K562 (cell line): ENCODE data around the gene THOC7. TPM values are rescaled to one million over a fixed set of nuclear protein-coding genes. Genes with fewer than 3 reads are reported as not detected.

Experiments
- ATAC-seq: fragments of 200-7000 bp; cut with Tn5 transposase; 3 replicates; pipeline ENCODE4 v1.9.1; 2020; ENCODE audit warnings: moderate library complexity
- BruUV-seq: library from RNA; stranded (reverse); fragments of 400-500 nt; replicated peaks from 2 replicates; lab custom pipeline; 2021; lab: Mats Ljungman, UMichigan
- CTCF ChIA-PET: fragments of 300-600 bp; formaldehyde crosslinking; extraction: SDS; loops from one replicate; lab custom pipeline; 2021; ENCODE audit warnings: low intra/inter-chr PET ratio; lab: Yijun Ruan, JAX
- POLR2A ChIA-PET: fragments of 300-600, 350-650 bp; sonication (Branson Sonifier 250); formaldehyde crosslinking; extraction: SDS; loops from one replicate; lab custom pipeline; 2021; ENCODE audit warnings: antibody characterized with exemption, inconsistent platforms; lab: Yijun Ruan, JAX
- DNase-seq, 4 experiments: peaks; one replicate each; pipeline versions ENCODE4 v3.0.0 to v3.0.0-alpha.2; 2011 to 2018; ENCODE audit warnings: low spot score in 3 of 4, mixed read lengths in 3 of 4; ENCODE audit errors: extremely low read depth in 1 of 4
- FAIRE-seq: peaks from 2 replicates; lab custom pipeline; 2011; peaks lifted over from hg19 to GRCh38; lab: Jason Lieb, UNC
- H2AFZ ChIP-seq: 2 replicates; pipeline ENCODE4 v1.6.0; 2011; ENCODE audit warnings: low read depth, low read length, control low read depth, inconsistent platforms
- H3K27ac ChIP-seq: fragments of 200-600 bp; 3 replicates; pipeline ENCODE4 v1.8.0; 2011; ENCODE audit warnings: low read depth, mild to moderate bottlenecking, control low read depth, inconsistent platforms, low read length, moderate library complexity, mixed read lengths; ENCODE audit errors: extremely low read depth
- H3K27me3 ChIP-seq, 2 experiments: fragments of 300-600 bp in 1 of 2; 2 replicates in 1 of 2; 3 replicates in 1 of 2; pipeline versions ENCODE4 v1.6.0 to v1.8.0; 2011; ENCODE audit warnings: inconsistent platforms in 2 of 2, low read length in 2 of 2, mild to moderate bottlenecking in 1 of 2, mixed read lengths in 1 of 2, moderate library complexity in 1 of 2; ENCODE audit not compliant: control insufficient read depth in 2 of 2, insufficient read depth in 2 of 2
- H3K36me3 ChIP-seq: fragments of 300-600 bp; 3 replicates; pipeline ENCODE4 v1.8.0; 2011; ENCODE audit warnings: mild to moderate bottlenecking, low read length, inconsistent platforms; ENCODE audit not compliant: control insufficient read depth, insufficient read depth
- H3K4me1 ChIP-seq, 2 experiments: fragments of 200-600 bp in 1 of 2; replicated peaks in 1 of 2; 2 replicates in 1 of 2; 3 replicates in 1 of 2; pipeline versions ENCODE4 v1.5.1 to v1.8.0; 2011; ENCODE audit warnings: inconsistent platforms in 2 of 2, low read length in 2 of 2, mild to moderate bottlenecking in 1 of 2, mixed read lengths in 1 of 2, moderate library complexity in 1 of 2; ENCODE audit not compliant: control insufficient read depth in 2 of 2, insufficient read depth in 2 of 2
- H3K4me2 ChIP-seq: 2 replicates; pipeline ENCODE4 v1.6.1; 2011; ENCODE audit warnings: low read length, control low read depth, inconsistent platforms, mixed read lengths; ENCODE audit not compliant: insufficient read depth
- H3K4me3 ChIP-seq: fragments of 200-600 bp; sonication (generic), shearing (Covaris generic); 2 replicates; pipeline ENCODE4 v1.5.1; 2016; ENCODE audit warnings: control low read depth, inconsistent platforms
- H3K79me2 ChIP-seq: fragments of 200-600 bp; 3 replicates; pipeline ENCODE4 v1.8.0; 2011; ENCODE audit warnings: low read length, inconsistent platforms; ENCODE audit not compliant: control insufficient read depth, insufficient read depth
- H3K9ac ChIP-seq, 2 experiments: 2 replicates each; pipeline versions ENCODE4 v1.6.0 to v1.6.1; 2011; ENCODE audit warnings: low read depth in 2 of 2, low read length in 2 of 2, control low read depth in 1 of 2, inconsistent platforms in 1 of 2, mild to moderate bottlenecking in 1 of 2, mixed read lengths in 1 of 2; ENCODE audit not compliant: insufficient read depth in 1 of 2
- H3K9me1 ChIP-seq: one replicate; pipeline ENCODE4 v1.6.0; 2011; ENCODE audit warnings: inconsistent platforms, mild to moderate bottlenecking, low read length, moderate library complexity; ENCODE audit not compliant: control insufficient read depth, insufficient read depth
- H3K9me3 ChIP-seq: replicated peaks from 2 replicates; pipeline ENCODE4 v1.5.1; 2011; ENCODE audit warnings: low read depth, low read length, inconsistent platforms; ENCODE audit not compliant: control insufficient read depth, insufficient read depth
- H4K20me1 ChIP-seq: replicated peaks from 2 replicates; pipeline ENCODE4 v1.6.1; 2011; ENCODE audit warnings: low read length, inconsistent platforms, mixed read lengths; ENCODE audit not compliant: control insufficient read depth, insufficient read depth
- CAMTA2 ChIP-seq: fragments of 250-450 bp; sonication (Bioruptor Pico); conservative IDR thresholded peaks from 2 replicates; pipeline ENCODE4 v1.5.1; 2022
- CBFB ChIP-seq: sonication (generic); formaldehyde crosslinking; IDR thresholded peaks from 2 replicates; pipeline ENCODE4 v1.4.0; 2020; ENCODE audit warnings: mild to moderate bottlenecking, missing genetic modification reagents
- ERF ChIP-seq: fragments of 450-650 bp; formaldehyde crosslinking; IDR thresholded peaks from 2 replicates; pipeline ENCODE4 v1.4.0; 2020; ENCODE audit warnings: mild to moderate bottlenecking, mixed read lengths
- GTF2E2 ChIP-seq: fragments of 200-800 bp; sonication (Bioruptor generic); IDR thresholded peaks from 2 replicates; pipeline ENCODE4 v1.6.1; 2016; ENCODE audit warnings: missing genetic modification characterization, missing compliant biosample characterization
- IRF1 ChIP-seq: sonication (generic); formaldehyde crosslinking; IDR thresholded peaks from 2 replicates; pipeline ENCODE4 v1.8.0; 2022; ENCODE audit warnings: missing genetic modification reagents, mild to moderate bottlenecking, borderline replicate concordance
- KAT8 ChIP-seq: fragments of 450-650 bp; IDR thresholded peaks from 2 replicates; pipeline ENCODE4 v1.6.1; 2016; ENCODE audit warnings: low read depth, mild to moderate bottlenecking
- KLF6 ChIP-seq: fragments of 250-450 bp; sonication (Bioruptor Pico); IDR thresholded peaks from 2 replicates; pipeline ENCODE4 v1.4.0; 2020; ENCODE audit warnings: mild to moderate bottlenecking, moderate library complexity, borderline replicate concordance
- PATZ1 ChIP-seq: fragments of 250-450 bp; sonication (Bioruptor Pico); IDR thresholded peaks from 2 replicates; pipeline ENCODE4 v1.5.0; 2020; ENCODE audit warnings: mild to moderate bottlenecking, borderline replicate concordance
- PHF20 ChIP-seq: fragments of 450-650 bp; IDR thresholded peaks from 2 replicates; pipeline ENCODE4 v1.6.1; 2018; ENCODE audit not compliant: partially characterized antibody
- PRMT5 ChIP-seq: sonication (generic); formaldehyde crosslinking; IDR thresholded peaks from 2 replicates; pipeline ENCODE4 v1.5.0; 2020; ENCODE audit warnings: missing genetic modification reagents
- SPI1 ChIP-seq: IDR thresholded peaks from 2 replicates; pipeline ENCODE4 v1.6.1; 2011; ENCODE audit warnings: low read depth, low read length, control low read depth, borderline replicate concordance
- USF1 ChIP-seq: sonication (generic); formaldehyde crosslinking; IDR thresholded peaks from 2 replicates; pipeline ENCODE4 v1.9.0; 2022; ENCODE audit warnings: mild to moderate bottlenecking, missing genetic modification reagents
- ZBTB8A ChIP-seq: fragments of 450-650 bp; IDR thresholded peaks from 2 replicates; pipeline ENCODE4 v1.6.1; 2018; ENCODE audit warnings: mild to moderate bottlenecking, moderate library complexity; ENCODE audit not compliant: partially characterized antibody
- ZFPM2 ChIP-seq: fragments of 250-450 bp; sonication (Bioruptor Pico); IDR thresholded peaks from 2 replicates; pipeline ENCODE4 v1.5.1; 2022; ENCODE audit warnings: mild to moderate bottlenecking
- ZKSCAN1 ChIP-seq: fragments of 150-350 bp; IDR thresholded peaks from 2 replicates; pipeline ENCODE4 v1.6.1; 2016; ENCODE audit warnings: low read depth, low read length
- ZKSCAN8 ChIP-seq: fragments of 200-800 bp; sonication (Bioruptor generic); IDR thresholded peaks from 2 replicates; pipeline ENCODE4 v1.6.1; 2016; ENCODE audit warnings: missing genetic modification characterization, missing compliant biosample characterization
- ZNF639 ChIP-seq, 2 experiments: fragments of 200-800 bp in 1 of 2; sonication (Bioruptor generic) in 1 of 2; sonication (generic) in 1 of 2; formaldehyde crosslinking in 1 of 2; IDR thresholded peaks in 1 of 2; conservative IDR thresholded peaks in 1 of 2; 2 replicates each; pipeline versions ENCODE4 v1.5.0 to v1.6.1; 2016 to 2020; ENCODE audit warnings: missing compliant biosample characterization in 1 of 2, missing genetic modification characterization in 1 of 2, missing genetic modification reagents in 1 of 2
- ZNF764 ChIP-seq: fragments of 250-450 bp; sonication (Bioruptor Pico); IDR thresholded peaks from 2 replicates; pipeline ENCODE4 v1.4.0; 2020; ENCODE audit warnings: low read depth, mild to moderate bottlenecking, moderate library complexity
- WGBS: fragments of 100-300 bp; shearing (Covaris generic); methylation state at CpG from one replicate; pipeline ENCODE4 v1.1.6; 2016; ENCODE audit warnings: low coverage, mixed read lengths; ENCODE audit not compliant: insufficient coverage; ENCODE audit errors: missing lambda C conversion rate; 5-methylcytosine and 5-hydroxymethylcytosine counted together
- in situ Hi-C: fragments of 300-500 bp; cut with MboI; formaldehyde crosslinking; loops from 4 replicates; pipeline ENCODE4 v1.15.0; 2018; ENCODE audit warnings: inconsistent platforms, mixed read lengths
- intact Hi-C: fragments of 100-400 bp; cut with micrococcal nuclease; formaldehyde crosslinking; loops from 2 replicates; pipeline ENCODE4 v1.14.2; 2022
- polyA plus RNA-seq, 8 experiments: library from polyadenylated mRNA; depleted of rRNA in 4 of 8; stranded (reverse) in 5 of 8; unstranded in 3 of 8; fragments of >200 nt; fragmentation: Nextera tagmentation in 2 of 8; fragmentation: Illumina TruSeq in 1 of 8; extraction: Ambion mirVana in 2 of 8; extraction: Trizol in 1 of 8; gene quantifications; 2 replicates each; pipeline versions ENCODE4 v1.2.1 to v1.2.3, GENCODE V29; 2011 to 2014; ENCODE audit warnings: inconsistent platforms in 1 of 8, missing spikeins in 1 of 8
- total RNA-seq, 7 experiments: library from RNA; depleted of rRNA in 6 of 7; stranded (reverse); fragments of >200 nt in 6 of 7; fragmentation: Illumina TruSeq in 2 of 7; extraction: Trizol in 2 of 7; gene quantifications; 2 replicates each; pipeline versions ENCODE4 v1.2.1 to v1.2.3, GENCODE V29; 2011 to 2021; ENCODE audit warnings: low replicate concordance in 1 of 7

THOC7 gene
- total and polyA plus RNA-seq, 9 of the 15 experiments (the other 6 are each of a cell fraction or from before 2014, with no cell fraction given), result 56.5 to 129 (median 94.7) TPM

- no peak for FAIRE-seq
- WGBS, result 93% methylated on average over 1 of the region's 1 CpG
- intact Hi-C loops (no loop called here), in situ Hi-C loops (no loop called here)
- H3K79me2 ChIP-seq, result peaks cover 1% of the 10 kb centered on the region; the same call in 1 of the 3 replicates
- ChIA-PET CTCF (no interaction called here), POLR2A (interaction anchor here (0.6 kb wide), 1 partner anchor 1650 kb away, joined by 3 read pairs; no protein-coding TSS in a partner anchor)
- no peak overlapping the region for H2AFZ ChIP-seq
- no peak for TF ChIP-seq ZNF639 (CRISPR knock-in tag; conservative IDR thresholded peaks at IDR 0.05 in 1 of 2, IDR thresholded peaks at IDR 0.05 in 1 of 2)
- TF ChIP-seq KLF6, result no peak
- no peak for TF ChIP-seq ZKSCAN8
- TF ChIP-seq ZBTB8A, result no peak
- TF ChIP-seq SPI1, result no peak
- TF ChIP-seq ZFPM2 (CRISPR knock-in tag), result no peak
- TF ChIP-seq CBFB, result no peak
- no peak for TF ChIP-seq PRMT5
- TF ChIP-seq ZNF764, result no peak
- no peak for TF ChIP-seq IRF1 (CRISPR knock-in tag)
- TF ChIP-seq GTF2E2 (tag), result no peak
- TF ChIP-seq ERF (CRISPR knock-in tag), result no peak
- no peak for TF ChIP-seq USF1 (CRISPR knock-in tag)
- no peak for TF ChIP-seq PATZ1 (CRISPR knock-in tag)
- no peak for TF ChIP-seq CAMTA2 (CRISPR knock-in tag)
- no peak for TF ChIP-seq ZKSCAN1
- no peak for TF ChIP-seq PHF20
- no peak for TF ChIP-seq KAT8
- H3K4me1 ChIP-seq, result peaks cover 0 to 4% of the 10 kb centered on the region in 2 experiments; a peak in 2 of 5 replicates
- BruUV-seq, result no TSS peak
- no peaks in the 10 kb centered on the region for H3K27me3 ChIP-seq
- H3K9me3 ChIP-seq, result no peaks in the 10 kb centered on the region
- no peak for ATAC-seq
- no peaks in the 10 kb centered on the region for H3K9me1 ChIP-seq
- H3K9ac ChIP-seq, result no peak overlapping the region
- H3K4me3 ChIP-seq, result no peak overlapping the region
- no peak for DNase-seq
- no peak overlapping the region for H3K4me2 ChIP-seq
- H3K27ac ChIP-seq, result no peak overlapping the region
- H3K36me3 ChIP-seq, result no peaks in the 10 kb centered on the region
- H4K20me1 ChIP-seq, result no peaks in the 10 kb centered on the region
These were observed 29.3 kb upstream of the THOC7 start for GRCh38 chr3:63892773-63893352.
